Activated CD8-positive, alpha-beta memory T cell treated with anti-CD3 and anti-CD28 coated beads, Interleukin-2, amount 50 U/mL, for 48 hours (primary cell): ENCODE data around the gene TBX6.

Experiments
- DNase-seq: peaks from one replicate; pipeline ENCODE4 v3.0.0-alpha.2; 2020

Gene TBX6

GRCh38 chr16:30085820-30086219 is 5.9 kb downstream of the TBX6 start:
- DNase-seq: no peak

DNA sequence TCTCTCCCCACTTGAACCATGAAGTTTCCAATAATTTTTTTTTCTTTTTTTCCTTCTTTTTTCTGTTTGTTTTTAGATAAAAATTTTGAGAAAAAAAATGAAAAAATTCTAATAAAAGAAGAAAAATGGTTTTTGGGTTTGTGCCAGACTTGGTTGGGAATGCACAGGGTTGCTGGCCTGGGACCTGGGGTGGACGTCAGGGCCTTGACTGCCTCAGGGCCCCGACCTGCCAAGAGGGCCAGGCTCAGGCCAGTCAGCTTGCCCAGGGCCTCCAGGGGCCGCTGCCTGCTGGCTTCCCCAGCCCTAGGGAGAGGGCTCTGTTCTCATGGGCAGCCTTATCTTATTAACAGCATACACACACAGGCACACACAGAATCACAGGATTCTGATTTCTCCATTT is 6.5 kb downstream of the TBX6 start:
- DNase-seq: no peak

- DNase-seq: no peak
These were observed 6.9 kb downstream of the TBX6 start for GRCh38 chr16:30084816-30085159.

DNA sequence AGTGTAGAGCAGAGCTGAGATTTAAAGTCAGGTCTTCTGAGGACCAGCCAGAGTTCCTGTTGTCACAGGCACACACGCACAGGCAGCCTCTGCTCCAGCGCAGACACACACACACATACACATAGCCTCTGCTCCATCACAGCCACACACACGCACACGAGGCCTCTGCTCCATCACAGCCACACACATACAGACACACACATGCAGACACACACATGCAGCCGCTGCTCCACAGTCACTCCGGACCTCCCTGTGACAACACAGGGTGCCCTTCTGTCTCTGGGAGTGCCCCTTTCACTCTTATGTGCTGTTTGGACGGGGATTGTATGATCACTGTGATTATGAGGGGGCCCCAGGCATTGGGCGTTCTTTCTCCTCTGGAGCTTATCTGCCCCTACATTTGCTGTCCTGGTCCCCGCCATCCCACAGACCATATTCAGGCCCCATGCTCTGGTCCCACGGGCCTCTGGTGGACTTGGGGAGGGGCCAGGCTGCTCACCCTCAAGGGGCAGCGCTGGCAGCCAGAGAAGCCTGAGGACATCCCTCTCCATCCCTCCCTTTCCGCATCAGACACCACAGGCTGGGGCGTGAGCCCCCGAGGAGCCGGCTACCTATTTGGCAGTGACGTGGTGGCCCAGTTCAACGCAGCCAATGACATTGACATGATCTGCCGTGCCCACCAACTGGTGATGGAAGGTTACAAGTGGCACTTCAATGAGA is 7.5 kb downstream of the TBX6 start:
- DNase-seq: no peak

DNA sequence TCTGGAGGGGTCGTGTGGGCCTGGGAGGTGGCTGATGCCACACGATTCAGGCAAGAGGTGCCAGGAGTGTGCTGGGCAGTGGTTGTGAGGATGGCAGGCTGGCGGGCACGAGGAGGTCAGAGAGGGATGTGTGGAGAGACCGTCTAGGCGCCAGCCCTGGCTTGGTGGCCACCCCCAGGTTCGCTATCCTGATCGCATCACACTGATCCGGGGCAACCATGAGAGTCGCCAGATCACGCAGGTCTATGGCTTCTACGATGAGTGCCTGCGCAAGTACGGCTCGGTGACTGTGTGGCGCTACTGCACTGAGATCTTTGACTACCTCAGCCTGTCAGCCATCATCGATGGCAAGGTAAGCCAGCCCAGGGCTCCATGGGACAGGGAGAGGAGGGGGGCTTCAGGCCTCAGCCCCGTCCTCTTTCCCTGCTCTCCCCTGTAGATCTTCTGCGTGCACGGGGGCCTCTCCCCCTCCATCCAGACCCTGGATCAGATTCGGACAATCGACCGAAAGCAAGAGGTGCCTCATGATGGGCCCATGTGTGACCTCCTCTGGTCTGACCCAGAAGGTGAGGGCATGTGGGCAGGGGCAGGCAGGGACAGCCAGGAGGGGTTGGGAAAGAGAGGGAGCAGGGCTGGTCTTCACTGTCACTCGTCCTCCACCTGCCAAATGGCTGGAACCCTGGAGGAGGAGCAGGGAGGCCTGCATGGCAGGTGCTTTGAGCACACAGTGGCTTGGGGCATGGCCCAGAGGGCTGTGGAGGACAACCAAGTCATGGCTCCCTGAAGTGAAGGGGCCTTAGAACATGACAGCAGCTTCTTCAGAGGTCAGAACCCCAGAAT is 8.3 kb downstream of the TBX6 start:
- no peak for DNase-seq

DNA sequence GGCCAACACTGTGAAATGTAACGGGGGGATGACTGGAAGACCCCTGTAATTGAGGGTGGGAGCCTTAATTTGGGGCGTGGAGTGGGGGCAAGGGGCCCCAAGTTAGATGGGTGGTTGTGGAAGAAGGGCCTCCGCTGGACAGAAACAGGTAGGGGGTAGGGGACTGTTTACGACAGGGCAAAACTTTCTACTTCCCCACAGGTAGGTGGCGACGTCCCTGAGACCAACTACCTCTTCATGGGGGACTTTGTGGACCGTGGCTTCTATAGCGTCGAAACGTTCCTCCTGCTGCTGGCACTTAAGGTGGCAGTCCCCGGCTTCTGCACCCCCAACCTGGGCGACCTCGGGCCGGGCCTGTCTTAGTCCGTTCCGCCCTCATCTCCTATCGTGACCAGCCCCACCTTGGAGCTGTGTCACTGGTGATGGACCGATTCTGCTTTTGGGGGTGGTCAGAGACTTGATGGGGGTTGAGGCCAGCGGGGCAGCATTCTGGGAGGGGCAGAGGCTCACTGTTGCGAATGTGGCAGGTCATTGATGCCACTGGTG is 9.1 kb downstream of the TBX6 start:
- no peak for DNase-seq

DNA sequence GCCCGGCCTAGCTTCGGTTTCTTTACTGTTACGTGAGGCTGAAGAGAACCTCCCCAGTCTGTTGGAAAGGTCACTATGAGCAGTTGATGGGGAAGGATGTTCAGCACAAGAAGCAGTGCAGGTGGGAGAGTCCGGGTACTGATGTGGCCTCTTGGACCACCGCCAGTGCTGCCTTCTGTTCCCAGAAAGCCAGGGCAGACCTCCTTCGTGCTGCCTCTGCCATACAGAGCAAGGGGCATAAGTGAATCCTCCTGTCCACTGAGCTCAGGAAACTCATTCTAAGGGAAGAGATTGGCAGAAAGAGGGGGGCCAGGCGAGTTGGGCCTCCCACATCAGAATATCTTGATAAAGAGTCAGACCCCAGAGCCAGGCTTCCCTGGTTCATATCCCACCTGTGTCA is 12.2 kb downstream of the TBX6 start:
- DNase-seq: no peak

- no peak for DNase-seq
These were observed 13.0 kb downstream of the TBX6 start for GRCh38 chr16:30078744-30079143.

- DNase-seq: no peak
These were observed 14.1 kb downstream of the TBX6 start for GRCh38 chr16:30077656-30078055.

DNA sequence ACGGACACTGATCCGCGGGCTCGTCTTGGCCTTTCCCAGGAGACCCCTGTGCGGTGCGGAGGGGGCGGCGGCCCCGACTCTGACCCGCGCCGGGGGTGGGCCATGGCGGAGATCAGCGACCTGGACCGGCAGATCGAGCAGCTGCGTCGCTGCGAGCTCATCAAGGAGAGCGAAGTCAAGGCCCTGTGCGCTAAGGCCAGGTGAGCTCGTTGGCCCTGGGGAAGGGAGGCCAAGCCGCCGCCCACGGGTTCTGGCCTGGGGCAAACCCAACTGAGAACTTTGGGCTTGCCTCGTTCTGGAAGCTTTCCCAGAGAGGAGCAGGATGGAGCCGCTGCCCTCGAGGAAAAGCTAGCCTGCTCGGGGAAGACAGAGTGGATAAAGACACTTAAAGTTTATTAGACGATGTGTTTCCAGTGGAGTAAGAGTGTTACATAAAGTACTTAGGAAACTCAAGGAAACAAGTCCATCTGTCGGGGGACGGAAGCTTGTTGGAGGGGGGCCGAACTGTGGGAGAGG is 15.4 kb downstream of the TBX6 start:
- no peak for DNase-seq

GRCh38 chr16:30075503-30076275 is 16.0 kb downstream of the TBX6 start, which contains the start of gene PPP4C:
Gene PPP4C, plus strand, starts transcription at chr16:30075994. Its CDS starts 384 bp downstream, at chr16:30076378.
- DNase-seq: peak; percentile 97

DNA sequence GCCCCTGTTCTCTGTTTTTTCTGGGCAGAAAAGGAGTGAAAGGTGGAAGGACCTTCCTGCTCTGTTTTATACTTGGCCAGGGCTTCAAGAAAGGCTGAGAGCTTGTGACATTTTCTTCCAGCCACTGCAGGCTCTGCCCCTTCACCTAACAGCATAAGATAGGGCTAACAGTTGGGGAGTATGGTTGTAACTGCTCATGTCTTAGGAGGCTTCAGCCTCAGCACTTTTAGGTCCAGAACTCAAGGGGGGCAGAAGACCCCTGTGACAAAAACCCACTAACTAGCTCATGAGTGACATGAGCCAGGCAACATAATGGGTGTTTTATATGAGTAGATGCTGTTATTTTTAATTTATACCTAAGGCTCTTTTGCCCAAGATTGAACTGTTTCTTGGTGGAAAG is 21.2 kb downstream of the TBX6 start:
- no peak for DNase-seq

DNA sequence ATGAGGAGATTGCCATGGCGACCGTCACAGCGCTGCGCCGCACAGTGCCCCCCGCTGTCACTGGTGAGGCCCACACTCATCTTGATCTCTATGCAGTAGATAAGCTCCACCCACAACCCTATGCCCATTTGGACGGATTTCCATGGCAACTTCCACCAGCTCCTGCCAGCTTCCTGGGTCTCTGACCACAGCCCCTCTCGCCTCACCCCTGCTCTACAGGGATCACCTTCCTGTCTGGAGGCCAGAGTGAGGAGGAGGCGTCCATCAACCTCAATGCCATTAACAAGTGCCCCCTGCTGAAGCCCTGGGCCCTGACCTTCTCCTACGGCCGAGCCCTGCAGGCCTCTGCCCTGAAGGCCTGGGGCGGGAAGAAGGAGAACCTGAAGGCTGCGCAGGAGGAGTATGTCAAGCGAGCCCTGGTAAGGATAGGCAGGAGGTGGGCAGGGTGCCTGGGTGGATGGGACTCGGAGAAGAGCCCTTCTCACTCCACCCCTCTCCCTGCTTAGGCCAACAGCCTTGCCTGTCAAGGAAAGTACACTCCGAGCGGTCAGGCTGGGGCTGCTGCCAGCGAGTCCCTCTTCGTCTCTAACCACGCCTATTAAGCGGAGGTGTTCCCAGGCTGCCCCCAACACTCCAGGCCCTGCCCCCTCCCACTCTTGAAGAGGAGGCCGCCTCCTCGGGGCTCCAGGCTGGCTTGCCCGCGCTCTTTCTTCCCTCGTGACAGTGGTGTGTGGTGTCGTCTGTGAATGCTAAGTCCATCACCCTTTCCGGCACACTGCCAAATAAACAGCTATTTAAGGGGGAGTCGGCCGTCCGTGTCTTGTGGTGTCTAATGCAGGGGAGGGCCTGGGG is 21.9 kb downstream of the TBX6 start:
- no peak for DNase-seq

DNA sequence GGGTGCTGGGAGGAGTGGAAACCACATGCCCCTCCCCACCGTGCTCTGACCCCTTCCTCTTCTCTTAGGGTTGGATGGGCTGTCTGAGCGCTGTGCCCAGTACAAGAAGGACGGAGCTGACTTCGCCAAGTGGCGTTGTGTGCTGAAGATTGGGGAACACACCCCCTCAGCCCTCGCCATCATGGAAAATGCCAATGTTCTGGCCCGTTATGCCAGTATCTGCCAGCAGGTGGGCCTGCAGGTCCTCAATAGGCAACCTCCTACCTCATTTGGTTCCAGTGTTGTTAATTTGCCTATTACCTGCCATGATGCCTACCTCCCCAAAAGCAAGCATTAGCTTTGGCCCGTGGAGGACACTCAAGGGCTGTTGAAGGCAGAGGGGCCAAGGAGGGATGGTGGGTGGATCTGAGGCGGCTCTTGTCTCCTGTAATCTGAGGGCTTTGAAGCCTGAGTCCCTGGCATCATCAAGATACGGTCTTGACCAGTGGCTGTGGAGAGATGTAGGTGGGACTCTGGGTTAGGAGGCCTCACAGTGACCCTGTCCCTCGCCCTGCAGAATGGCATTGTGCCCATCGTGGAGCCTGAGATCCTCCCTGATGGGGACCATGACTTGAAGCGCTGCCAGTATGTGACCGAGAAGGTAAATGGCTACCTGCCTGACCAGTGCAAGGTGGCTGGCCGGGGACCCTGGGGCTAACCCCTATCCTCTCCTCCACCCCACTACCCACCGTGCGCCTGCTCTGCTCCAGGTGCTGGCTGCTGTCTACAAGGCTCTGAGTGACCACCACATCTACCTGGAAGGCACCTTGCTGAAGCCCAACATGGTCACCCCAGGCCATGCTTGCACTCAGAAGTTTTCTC is 22.7 kb downstream of the TBX6 start:
- peak; percentile 76 for DNase-seq

GRCh38 chr16:30068333-30068732 is 23.4 kb downstream of the TBX6 start:
- no peak for DNase-seq

GRCh38 chr16:30067584-30067916 is 24.2 kb downstream of the TBX6 start:
- DNase-seq: no peak

DNA sequence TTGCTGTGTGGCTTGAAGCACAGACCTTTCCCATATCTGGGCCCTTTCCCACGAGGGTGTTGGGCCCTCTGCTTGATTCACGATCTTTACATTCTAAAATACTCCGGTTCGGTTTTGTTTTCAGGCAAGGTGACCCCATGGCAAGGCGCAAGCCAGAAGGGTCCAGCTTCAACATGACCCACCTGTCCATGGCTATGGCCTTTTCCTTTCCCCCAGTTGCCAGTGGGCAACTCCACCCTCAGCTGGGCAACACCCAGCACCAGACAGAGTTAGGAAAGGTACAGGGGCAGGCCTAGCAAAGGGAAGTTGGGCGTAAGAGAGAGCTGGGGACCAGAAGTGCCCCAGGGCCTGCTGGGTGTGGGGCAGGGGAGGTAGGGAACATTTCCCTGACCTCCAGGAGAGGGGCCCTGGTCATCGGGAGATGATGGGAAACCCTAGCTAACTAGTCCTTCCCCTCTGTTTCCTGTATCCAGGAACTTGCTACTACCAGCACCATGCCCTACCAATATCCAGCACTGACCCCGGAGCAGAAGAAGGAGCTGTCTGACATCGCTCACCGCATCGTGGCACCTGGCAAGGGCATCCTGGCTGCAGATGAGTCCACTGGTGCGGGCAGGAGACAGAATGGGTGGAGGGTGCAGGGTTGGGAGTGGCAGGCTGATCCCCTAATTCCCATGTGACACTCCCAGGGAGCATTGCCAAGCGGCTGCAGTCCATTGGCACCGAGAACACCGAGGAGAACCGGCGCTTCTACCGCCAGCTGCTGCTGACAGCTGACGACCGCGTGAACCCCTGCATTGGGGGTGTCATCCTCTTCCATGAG is 24.8 kb downstream of the TBX6 start:
- no peak for DNase-seq

GRCh38 chr16:30065943-30066760 is 25.6 kb downstream of the TBX6 start:
- DNase-seq: peak; percentile 80
